H1 (cell line): Measurements from ENCODE around the gene SLC6A8. TPM values are rescaled to one million over a fixed set of nuclear protein-coding genes. Genes with fewer than 3 reads are reported as not detected.

ENCODE experiments used
- SRF ChIP-seq: IDR thresholded peaks from 2 replicates; pipeline ENCODE4 v1.6.1; 2011; ENCODE audit warnings: mild to moderate bottlenecking, low read depth, low read length, moderate library complexity
- TAF1 ChIP-seq: IDR thresholded peaks from 2 replicates; pipeline ENCODE4 v1.6.1; 2011; ENCODE audit warnings: mild to moderate bottlenecking, low read depth, low read length
- polyA plus RNA-seq, 7 experiments: library from polyadenylated mRNA; depleted of rRNA in 3 of 7; stranded (reverse) in 5 of 7; unstranded in 2 of 7; fragments of >200 nt in 5 of 7; fragments of 200-250 nt in 2 of 7; gene quantifications; 1 replicate in 5 of 7; 2 replicates in 1 of 7; 4 replicates in 1 of 7; pipeline versions ENCODE4 v1.2.1 to v1.2.3, GENCODE V29; 2011 to 2013; ENCODE audit warnings: missing spikeins in 2 of 7, mixed read lengths in 2 of 7
- total RNA-seq: library from RNA; stranded (reverse); fragmentation: NEBNext Ultra II Directional; extraction: Animal tissue kit (Norgen Biotek cat#: 25700); gene quantifications from 2 replicates; pipeline ENCODE4 v1.2.1, GENCODE V29; 2021

The SLC6A8 gene
- total and polyA plus RNA-seq, 2 of the 8 experiments (the other 6 are each of a cell fraction or from before 2014, with no cell fraction given), result 87.7 to 94.7 TPM

DNA sequence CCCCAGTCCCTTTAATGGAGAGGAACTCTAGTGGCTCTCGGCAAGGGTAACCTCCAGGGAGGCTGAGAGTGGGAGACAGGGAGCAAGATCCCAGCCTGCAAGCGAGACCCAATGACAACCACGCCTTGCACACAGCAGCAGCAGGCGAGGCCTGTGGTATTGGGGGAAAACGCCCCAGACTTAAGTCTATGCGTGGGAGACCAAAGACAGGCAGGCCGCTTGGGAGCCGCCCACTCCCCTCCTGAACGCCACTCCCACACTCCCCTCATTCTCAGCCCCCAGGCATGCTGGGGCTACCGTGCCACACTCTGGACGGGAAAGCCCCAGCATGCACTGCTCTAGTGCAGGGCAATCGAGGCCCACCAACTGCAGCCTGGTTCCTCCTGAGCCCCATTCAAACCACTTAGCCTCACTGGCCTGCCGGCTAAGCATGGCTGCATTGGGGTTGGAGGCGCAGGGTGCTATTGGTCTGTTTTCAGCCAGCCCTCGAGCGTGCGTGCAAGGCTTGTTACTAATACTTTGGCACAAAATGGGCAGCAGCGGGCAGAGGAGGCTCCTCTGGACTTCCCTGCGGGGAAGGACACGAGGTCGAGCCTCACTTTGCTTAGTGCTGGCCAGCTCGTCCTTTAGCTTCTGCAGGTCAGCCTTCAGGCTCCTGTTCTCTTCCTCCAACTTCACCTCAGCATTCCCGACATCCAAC is 14.8 kb downstream of the SLC6A8 start (continued):
- TF ChIP-seq TAF1 (no peak), SRF (no peak)
- TF ChIP-seq, all 59 proteins: peak for 0
